HEK293T (cell line): Measurements from ENCODE around the gene PTCHD4.

Source experiments
- CTCF ChIA-PET: fragments of 350-600 bp; formaldehyde crosslinking; extraction: SDS; loops from one replicate; lab custom pipeline; 2021; ENCODE audit warnings: antibody characterized with exemption, inconsistent platforms; lab: Yijun Ruan, JAX
- POLR2A ChIA-PET: fragments of 350-600 bp; formaldehyde crosslinking; extraction: SDS; loops from one replicate; lab custom pipeline; 2020; ENCODE audit warnings: antibody characterized with exemption, inconsistent platforms; lab: Yijun Ruan, JAX
- DNase-seq: peaks from one replicate; pipeline ENCODE4 v3.0.0; 2012; ENCODE audit warnings: mixed read lengths; ENCODE audit errors: extremely low spot score
- ARNT ChIP-seq: fragments of 450-650 bp; IDR thresholded peaks from 2 replicates; pipeline ENCODE4 v1.6.1; 2017; ENCODE audit warnings: mild to moderate bottlenecking
- BHLHE40 ChIP-seq: fragments of 450-650 bp; IDR thresholded peaks from 2 replicates; pipeline ENCODE4 v1.6.1; 2016; ENCODE audit warnings: mild to moderate bottlenecking, moderate library complexity, borderline replicate concordance
- CTBP1 ChIP-seq: fragments of 450-650 bp; IDR thresholded peaks from 2 replicates; pipeline ENCODE4 v1.6.1; 2016; ENCODE audit warnings: borderline replicate concordance
- ELF4 ChIP-seq: fragments of 450-650 bp; IDR thresholded peaks from 2 replicates; pipeline ENCODE4 v1.6.1; 2017; ENCODE audit warnings: antibody characterized with exemption
- FOXA1 ChIP-seq: fragments of 450-650 bp; IDR thresholded peaks from 2 replicates; pipeline ENCODE4 v1.6.1; 2016; ENCODE audit warnings: mild to moderate bottlenecking
- FOXK2 ChIP-seq: fragments of 450-650 bp; IDR thresholded peaks from 2 replicates; pipeline ENCODE4 v1.6.1; 2016; ENCODE audit warnings: mild to moderate bottlenecking
- FOXM1 ChIP-seq: fragments of 450-650 bp; IDR thresholded peaks from 2 replicates; pipeline ENCODE4 v1.6.1; 2017; ENCODE audit warnings: mild to moderate bottlenecking, borderline replicate concordance
- HDGF ChIP-seq: fragments of 450-650 bp; IDR thresholded peaks from 2 replicates; pipeline ENCODE4 v1.6.1; 2017; ENCODE audit warnings: antibody characterized with exemption, borderline replicate concordance
- L3MBTL2 ChIP-seq: fragments of 450-650 bp; conservative IDR thresholded peaks from 2 replicates; pipeline ENCODE4 v1.6.1; 2016; ENCODE audit warnings: mild to moderate bottlenecking
- LEF1 ChIP-seq: fragments of 450-650 bp; IDR thresholded peaks from 2 replicates; pipeline ENCODE4 v1.6.1; 2017; ENCODE audit warnings: mild to moderate bottlenecking, borderline replicate concordance
- NFRKB ChIP-seq: fragments of 450-650 bp; IDR thresholded peaks from 2 replicates; pipeline ENCODE4 v1.6.1; 2016; ENCODE audit warnings: mild to moderate bottlenecking, moderate library complexity
- PKNOX1 ChIP-seq: fragments of 450-650 bp; IDR thresholded peaks from 2 replicates; pipeline ENCODE4 v1.6.1; 2016
- SP1 ChIP-seq: fragments of 450-650 bp; IDR thresholded peaks from 2 replicates; pipeline ENCODE4 v1.6.1; 2017
- SUZ12 ChIP-seq: fragments of 450-650 bp; IDR thresholded peaks from 2 replicates; pipeline ENCODE4 v1.6.1; 2016; ENCODE audit warnings: mild to moderate bottlenecking
- TARDBP ChIP-seq: fragments of 450-650 bp; IDR thresholded peaks from 2 replicates; pipeline ENCODE4 v1.6.1; 2016
- ZNF384 ChIP-seq: fragments of 450-650 bp; IDR thresholded peaks from 2 replicates; pipeline ENCODE4 v1.6.1; 2016

Gene PTCHD4

DNA sequence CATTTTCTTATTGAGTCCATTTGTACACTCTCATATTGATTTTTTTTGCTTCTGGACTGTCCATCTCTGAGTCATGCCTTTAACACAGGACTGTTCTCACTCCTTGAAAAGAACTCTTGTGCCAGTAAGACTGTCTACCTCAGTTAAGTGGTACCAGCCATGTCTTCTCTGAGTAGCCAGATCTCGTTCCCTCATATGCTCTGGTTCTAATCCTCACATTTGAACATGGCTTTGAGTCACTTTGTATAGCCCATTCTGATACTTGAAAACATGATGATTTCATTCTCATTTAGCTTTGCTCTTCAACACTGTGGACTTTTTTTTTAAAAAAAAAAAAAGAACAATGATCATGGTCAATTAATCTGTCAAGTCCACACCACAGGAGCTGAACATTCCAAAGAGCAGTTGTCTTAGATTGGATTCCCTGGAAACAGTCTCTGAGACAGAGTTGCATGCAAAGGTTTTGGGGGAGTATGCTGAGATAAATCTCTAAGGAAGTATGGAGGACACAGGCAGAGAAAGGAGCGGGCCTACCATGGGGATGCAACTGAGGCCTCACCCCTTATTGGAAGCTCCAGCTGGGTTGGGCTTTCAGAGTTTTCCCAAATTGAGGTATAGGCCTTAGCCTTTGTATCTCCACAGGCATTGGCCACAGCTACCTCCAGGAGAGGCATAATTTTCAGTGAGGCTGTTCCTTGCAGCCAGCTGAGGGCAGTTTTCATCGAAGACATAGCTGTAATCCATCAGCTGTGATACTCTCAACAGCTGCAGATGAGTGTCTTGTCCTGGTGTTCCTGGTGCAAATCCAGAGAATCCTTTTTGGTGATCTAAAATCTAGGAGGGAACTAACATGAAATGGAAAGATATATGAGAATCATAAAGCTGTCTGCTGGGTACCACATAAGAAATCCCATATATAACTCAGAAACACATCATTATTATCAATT is 6.0 kb upstream of the PTCHD4 start:
- TF ChIP-seq ELF4 (no peak), NFRKB (no peak), HDGF (no peak), L3MBTL2 (no peak), FOXK2 (no peak), PKNOX1 (no peak), LEF1 (no peak), FOXM1 (no peak), FOXA1 (no peak), SUZ12 (no peak), ARNT (no peak), ZNF384 (no peak), CTBP1 (no peak), TARDBP (no peak), SP1 (no peak), BHLHE40 (no peak)
- POLR2A ChIA-PET: no interaction called here
- no peak for DNase-seq
- CTCF ChIA-PET: no interaction called here

DNA sequence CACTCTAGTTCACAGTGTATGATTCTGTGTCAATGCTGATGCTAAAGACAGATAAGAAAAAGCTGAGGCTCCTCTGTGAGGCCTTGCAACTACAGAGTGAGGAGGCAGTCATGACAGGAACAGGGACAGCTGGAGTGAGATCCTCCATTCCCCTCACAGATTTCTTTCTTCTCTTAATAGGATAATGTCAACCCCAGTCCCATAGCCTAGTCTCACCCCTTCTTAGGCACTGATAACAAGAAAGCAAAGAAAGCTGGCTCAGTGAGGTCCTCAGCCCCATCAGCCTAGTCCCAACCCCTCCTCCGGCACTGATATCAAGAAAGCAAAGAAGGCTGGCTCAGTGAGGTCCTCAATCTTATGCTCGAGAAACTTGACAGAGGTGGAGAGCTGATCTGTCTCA is 2.1 kb upstream of the PTCHD4 start:
- ChIA-PET POLR2A (interaction anchor here (0.5 kb wide), 1 partner anchor 210 kb away, joined by 3 read pairs; no protein-coding TSS in a partner anchor), CTCF (interaction anchor here (0.6 kb wide), 1 partner anchor 101 kb away, joined by 3 read pairs; no protein-coding TSS in a partner anchor)
- no peak for TF ChIP-seq NFRKB
- TF ChIP-seq FOXM1: no peak
- no peak for TF ChIP-seq HDGF
- TF ChIP-seq ELF4: no peak
- TF ChIP-seq TARDBP: no peak
- no peak for TF ChIP-seq ZNF384
- no peak for TF ChIP-seq BHLHE40
- TF ChIP-seq SUZ12: no peak
- TF ChIP-seq L3MBTL2: no peak
- TF ChIP-seq PKNOX1: no peak
- TF ChIP-seq SP1: no peak
- TF ChIP-seq CTBP1: no peak
- DNase-seq: no peak

GRCh38 chr6:48111575-48111974 is 578 bp upstream of the PTCHD4 start:
- TF ChIP-seq CTBP1 (no peak), SUZ12 (no peak), L3MBTL2 (no peak), ZNF384 (no peak), PKNOX1 (no peak), FOXK2 (no peak), BHLHE40 (no peak), ARNT (no peak), SP1 (no peak), TARDBP (no peak), FOXA1 (no peak), LEF1 (no peak), ELF4 (no peak), NFRKB (no peak), FOXM1 (no peak), HDGF (no peak)
- ChIA-PET CTCF (no interaction called here), POLR2A (no interaction called here)
- DNase-seq: no peak

- ChIA-PET POLR2A (no interaction called here), CTCF (no interaction called here)
- no peak for DNase-seq
- TF ChIP-seq ELF4 (no peak), FOXA1 (no peak), HDGF (no peak), BHLHE40 (no peak), PKNOX1 (no peak), SUZ12 (no peak), TARDBP (no peak), ZNF384 (no peak), SP1 (no peak), FOXM1 (no peak), FOXK2 (no peak), CTBP1 (no peak), NFRKB (no peak), LEF1 (no peak), ARNT (no peak)
These were observed 408 bp downstream of the PTCHD4 start for GRCh38 chr6:48110436-48111142.
